Endothelial cell of umbilical vein (primary cell): ENCODE results near the gene APOLD1. TPM values are rescaled to one million over a fixed set of nuclear protein-coding genes. Genes with fewer than 3 reads are reported as not detected.

Source experiments
- BruUV-seq: library from RNA; stranded (reverse); fragments of 400-500 nt; replicated peaks from 2 replicates; lab custom pipeline; 2021; lab: Mats Ljungman, UMichigan
- CTCF ChIA-PET: fragments of 300-600, 350-600 bp; sonication (Branson Sonifier 250); formaldehyde crosslinking; loops from one replicate; lab custom pipeline; 2021; ENCODE audit warnings: antibody characterized with exemption, inconsistent platforms; lab: Charles Lee
- POLR2A ChIA-PET: fragments of 300-600, 350-600 bp; sonication (Branson Sonifier 250); formaldehyde crosslinking; loops from one replicate; lab custom pipeline; 2021; ENCODE audit warnings: antibody characterized with exemption, inconsistent platforms; lab: Charles Lee
- DNase-seq: peaks from one replicate; pipeline ENCODE4 v3.0.0-alpha.2; 2011; ENCODE audit warnings: low read depth, low spot score
- FAIRE-seq: peaks from 2 replicates; lab custom pipeline; 2011; peaks lifted over from hg19 to GRCh38; lab: Jason Lieb, UNC
- H2AFZ ChIP-seq: 2 replicates; pipeline ENCODE4 v1.6.0; 2012; ENCODE audit warnings: low read depth, low read length, control low read depth, inconsistent platforms
- H3K27ac ChIP-seq: 2 replicates; pipeline ENCODE4 v1.5.1; 2011; ENCODE audit warnings: low read depth, mild to moderate bottlenecking, control low read depth, low read length, moderate library complexity; ENCODE audit not compliant: insufficient read depth
- H3K27me3 ChIP-seq, 2 experiments: 2 replicates each; pipeline versions ENCODE4 v1.6.0 to v1.6.1; 2011; ENCODE audit warnings: low read length in 2 of 2, mixed read lengths in 1 of 2; ENCODE audit not compliant: control insufficient read depth in 2 of 2, insufficient read depth in 2 of 2
- H3K36me3 ChIP-seq, 2 experiments: 2 replicates in 1 of 2; 3 replicates in 1 of 2; pipeline ENCODE4 v1.5.1; 2011; ENCODE audit warnings: low read length in 2 of 2, mild to moderate bottlenecking in 1 of 2, moderate library complexity in 1 of 2; ENCODE audit not compliant: control insufficient read depth in 2 of 2, insufficient read depth in 2 of 2; ENCODE audit errors: extremely low read depth in 1 of 2
- H3K4me1 ChIP-seq: 3 replicates; pipeline ENCODE4 v1.5.1; 2011; ENCODE audit warnings: mild to moderate bottlenecking, low read length; ENCODE audit not compliant: control insufficient read depth, insufficient read depth; ENCODE audit errors: extremely low read depth
- H3K4me2 ChIP-seq: 2 replicates; pipeline ENCODE4 v1.6.1; 2011; ENCODE audit warnings: low read length, control low read depth, mixed read lengths; ENCODE audit not compliant: insufficient read depth
- H3K4me3 ChIP-seq, 3 experiments: fragments of 200-600 bp in 1 of 3; sonication (generic), shearing (Covaris generic) in 1 of 3; replicated peaks in 1 of 3; 2 replicates each; pipeline ENCODE4 v1.5.1; 2011 to 2016; ENCODE audit warnings: control low read depth in 3 of 3, low read length in 3 of 3, mild to moderate bottlenecking in 2 of 3, inconsistent platforms in 1 of 3, low read depth in 1 of 3, moderate library complexity in 1 of 3; ENCODE audit not compliant: insufficient read depth in 1 of 3
- H3K79me2 ChIP-seq: 2 replicates; pipeline ENCODE4 v1.6.0; 2012; ENCODE audit warnings: low read length, inconsistent platforms; ENCODE audit not compliant: control insufficient read depth, insufficient read depth
- H3K9ac ChIP-seq: replicated peaks from 2 replicates; pipeline ENCODE3; 2011; ENCODE audit warnings: low read length, control low read depth; ENCODE audit not compliant: insufficient read depth; ENCODE audit errors: extremely low read depth
- H3K9me1 ChIP-seq: replicated peaks from 3 replicates; pipeline ENCODE4 v1.6.0; 2011; ENCODE audit warnings: mild to moderate bottlenecking, low read length; ENCODE audit not compliant: control insufficient read depth, insufficient read depth; ENCODE audit errors: extremely low read depth
- H3K9me3 ChIP-seq: replicated peaks from 2 replicates; pipeline ENCODE4 v1.5.1; 2012; ENCODE audit warnings: low read length, inconsistent platforms; ENCODE audit not compliant: control insufficient read depth, insufficient read depth
- H4K20me1 ChIP-seq: replicated peaks from 2 replicates; pipeline ENCODE3; 2011; ENCODE audit warnings: mild to moderate bottlenecking, low read length; ENCODE audit not compliant: control insufficient read depth, insufficient read depth; ENCODE audit errors: extremely low read depth
- CTCF ChIP-seq, 2 donors: IDR thresholded peaks; 1 replicate in 1 of 2; 2 replicates in 1 of 2; pipeline ENCODE4 v1.5.1; 2011; ENCODE audit warnings: low read length in 2 of 2, mild to moderate bottlenecking in 2 of 2, moderate library complexity in 2 of 2, control low read depth in 1 of 2, inconsistent platforms in 1 of 2, low read depth in 1 of 2; ENCODE audit not compliant: insufficient read depth in 1 of 2; ENCODE audit errors: extremely low read depth in 1 of 2
- EZH2 ChIP-seq: IDR thresholded peaks from 2 replicates; pipeline ENCODE4 v1.6.1; 2012; ENCODE audit warnings: borderline replicate concordance, low read depth, mild to moderate bottlenecking, moderate library complexity, low read length, inconsistent platforms; ENCODE audit not compliant: severe bottlenecking
- FOS ChIP-seq: IDR thresholded peaks from 2 replicates; pipeline ENCODE4 v1.6.1; 2011; ENCODE audit warnings: mild to moderate bottlenecking, low read length, moderate library complexity, borderline replicate concordance; ENCODE audit not compliant: insufficient read depth
- GATA2 ChIP-seq: IDR thresholded peaks from 2 replicates; pipeline ENCODE4 v1.7.0; 2011; ENCODE audit warnings: low read depth, mild to moderate bottlenecking, moderate library complexity, mixed read lengths, low read length; ENCODE audit not compliant: insufficient read length, insufficient read depth
- JUN ChIP-seq: IDR thresholded peaks from 2 replicates; pipeline ENCODE4 v1.6.1; 2011; ENCODE audit warnings: borderline replicate concordance, low read depth; ENCODE audit not compliant: insufficient read length, insufficient read depth
- MAX ChIP-seq: IDR thresholded peaks from 2 replicates; pipeline ENCODE4 v1.6.1; 2011; ENCODE audit not compliant: insufficient read depth, insufficient read length
- MYC ChIP-seq: IDR thresholded peaks from one replicate; pipeline ENCODE4 v1.6.1; 2011; ENCODE audit warnings: mild to moderate bottlenecking, low read depth, low read length
- POLR2A ChIP-seq: IDR thresholded peaks from 2 replicates; pipeline ENCODE4 v1.6.1; 2012; ENCODE audit warnings: low read depth, mild to moderate bottlenecking, control low read depth, low read length
- POLR2AphosphoS5 ChIP-seq: IDR thresholded peaks from 2 replicates; pipeline ENCODE4 v1.6.1; 2012; ENCODE audit warnings: low read depth, mild to moderate bottlenecking, control low read depth, low read length, moderate library complexity; ENCODE audit not compliant: insufficient read depth
- dilution Hi-C: fragments of 300-500 bp; cut with MboI; formaldehyde crosslinking; loops from one replicate; pipeline ENCODE4 v1.15.0; 2019; ENCODE audit warnings: low sequenced_read_pairs; ENCODE audit not compliant: extremely low pct_ligation_motif_present
- intact Hi-C: fragments of 100-400 bp; cut with micrococcal nuclease; formaldehyde crosslinking; loops from one replicate; pipeline ENCODE4 v1.10.0; 2022
- polyA plus RNA-seq, 4 experiments: library from polyadenylated mRNA; depleted of rRNA in 3 of 4; stranded (reverse) in 3 of 4; unstranded in 1 of 4; fragments of >200 nt; gene quantifications; 2 replicates each; pipeline versions ENCODE4 v1.2.1 to v1.2.3, GENCODE V29; 2011 to 2012; ENCODE audit warnings: missing spikeins in 1 of 4
- total RNA-seq: library from RNA; stranded (reverse); gene quantifications from 2 replicates; pipeline ENCODE4 v1.2.3, GENCODE V29; 2021

APOLD1 gene
- total and polyA plus RNA-seq, 2 donors (not counting 3 experiments of a cell fraction or from before 2014, with no cell fraction given) = 3.7 to 6.0 TPM

GRCh38 chr12:12741660-12742059 is 43.8 kb upstream of the APOLD1 start:
- H3K36me3 ChIP-seq = no peaks in the 10 kb centered on the region
- no peaks in the 10 kb centered on the region for H3K9me3 ChIP-seq
- intact Hi-C loops = no loop called here
- no peak overlapping the region for H3K4me3 ChIP-seq
- H3K27me3 ChIP-seq = no peaks in the 10 kb centered on the region
- no peaks in the 10 kb centered on the region for H4K20me1 ChIP-seq
- no peak overlapping the region for H3K9ac ChIP-seq
- peak; percentile 6 for DNase-seq
- peak overlapping the region; percentile 27 for H3K4me2 ChIP-seq
- peaks cover 11% of the 10 kb centered on the region for H3K4me1 ChIP-seq
- H2AFZ ChIP-seq = peak overlapping the region; percentile 65
- dilution Hi-C loops = no loop called here
- TF ChIP-seq POLR2A = no peak
- TF ChIP-seq POLR2AphosphoS5 = no peak
- TF ChIP-seq EZH2 = no peak
- TF ChIP-seq MYC = no peak
- H3K27ac ChIP-seq = no peak overlapping the region
- no peaks in the 10 kb centered on the region for H3K79me2 ChIP-seq
- peak; percentile 37 for FAIRE-seq
- no peaks in the 10 kb centered on the region for H3K9me1 ChIP-seq
- BruUV-seq = no TSS peak
- ChIA-PET CTCF (interaction anchor here (1.2 kb wide), 3 partner anchors 12 to 43 kb away, joined by 3 to 6 read pairs (median 6); partner anchors contain the start of gene APOLD1), POLR2A (interaction anchor here (1.1 kb wide), 1 partner anchor 30 kb away, joined by 3 read pairs; no protein-coding TSS in a partner anchor)

GRCh38 chr12:12744546-12745305 is 40.7 kb upstream of the APOLD1 start:
- DNase-seq = no peak
- Histone ChIP-seq H3K4me3 (no peak overlapping the region), H3K27ac (no peak overlapping the region), H3K9ac (no peak overlapping the region), H3K79me2 (no peaks in the 10 kb centered on the region), H3K9me3 (no peaks in the 10 kb centered on the region), H4K20me1 (no peaks in the 10 kb centered on the region), H3K4me1 (peaks cover 3% of the 10 kb centered on the region), H2AFZ (no peak overlapping the region), H3K9me1 (no peaks in the 10 kb centered on the region), H3K36me3 (no peaks in the 10 kb centered on the region), H3K27me3 (no peaks in the 10 kb centered on the region), H3K4me2 (no peak overlapping the region)
- ChIA-PET CTCF (interaction anchor here (2.4 to 4.6 kb wide), 2 partner anchors 8 to 10 kb away, joined by 8 to 48 read pairs; no protein-coding TSS in a partner anchor), POLR2A (no interaction called here)
- TF ChIP-seq CTCF (IDR thresholded peaks at IDR 0.05; ENCODE audit: extremely low read depth in 1 of 2, insufficient read depth in 1 of 2, low read depth in 1 of 2, low read length in 2 of 2) (no peak), MAX (no peak), MYC (no peak), POLR2A (no peak), JUN (no peak), FOS (no peak), GATA2 (no peak), EZH2 (no peak), POLR2AphosphoS5 (no peak)
- intact Hi-C loops (no loop called here), dilution Hi-C loops (no loop called here)
- no TSS peak for BruUV-seq
- no peak for FAIRE-seq
